HepG2 (cell line): ENCODE measurements around the gene OR2T27. TPM values are rescaled to one million over a fixed set of nuclear protein-coding genes. Genes with fewer than 3 reads are reported as not detected.

Experiments used
- ATAC-seq: fragments of 200-7000 bp; cut with Tn5 transposase; 3 replicates; pipeline ENCODE4 v1.9.1; 2020; ENCODE audit warnings: mild to moderate bottlenecking, moderate library complexity
- BruUV-seq: library from RNA; stranded (reverse); fragments of 400-500 nt; replicated peaks from 2 replicates; lab custom pipeline; 2021; lab: Mats Ljungman, UMichigan
- CTCF ChIA-PET: fragments of 300-600 bp; formaldehyde crosslinking; extraction: SDS; loops from one replicate; lab custom pipeline; 2021; ENCODE audit warnings: low total read pairs, inconsistent platforms, low intra/inter-chr PET ratio; lab: Yijun Ruan, JAX
- POLR2A ChIA-PET: fragments of 350-600 bp; sonication (Branson Sonifier 250); formaldehyde crosslinking; loops from one replicate; lab custom pipeline; 2020; ENCODE audit warnings: antibody characterized with exemption, inconsistent platforms; lab: Yijun Ruan, JAX
- DNase-seq: peaks from one replicate; pipeline ENCODE4 v3.0.0-alpha.2; 2015; ENCODE audit warnings: low spot score
- FAIRE-seq: peaks from 3 replicates; lab custom pipeline; 2011; peaks lifted over from hg19 to GRCh38; lab: Jason Lieb, UNC
- H2AFZ ChIP-seq: one replicate; pipeline ENCODE4 v1.6.1; 2011; ENCODE audit warnings: low read length, inconsistent platforms
- H3K27ac ChIP-seq: fragments of 300-600 bp; 3 replicates; pipeline ENCODE4 v1.8.0; 2011; ENCODE audit warnings: mixed run types, mild to moderate bottlenecking, mixed read lengths, low read length, inconsistent platforms; ENCODE audit not compliant: insufficient read depth; ENCODE audit errors: extremely low read length
- H3K27me3 ChIP-seq, 2 experiments: fragments of 200-600 bp in 1 of 2; 2 replicates in 1 of 2; 3 replicates in 1 of 2; pipeline versions ENCODE4 v1.6.0 to v1.8.0; 2011; ENCODE audit warnings: low read length in 2 of 2, mild to moderate bottlenecking in 2 of 2, moderate library complexity in 2 of 2, inconsistent platforms in 1 of 2; ENCODE audit not compliant: insufficient read depth in 2 of 2, control insufficient read depth in 1 of 2
- H3K36me3 ChIP-seq, 2 experiments: fragments of 200-600 bp in 1 of 2; replicated peaks in 1 of 2; 2 replicates in 1 of 2; 3 replicates in 1 of 2; pipeline versions ENCODE4 v1.5.1 to v1.8.0; 2011; ENCODE audit warnings: low read length in 2 of 2, inconsistent platforms in 1 of 2; ENCODE audit not compliant: insufficient read depth in 2 of 2, control insufficient read depth in 1 of 2
- H3K4me1 ChIP-seq: 2 replicates; pipeline ENCODE4 v1.5.1; 2012; ENCODE audit warnings: low read length, inconsistent platforms; ENCODE audit not compliant: insufficient read depth
- H3K4me2 ChIP-seq: 2 replicates; pipeline ENCODE4 v1.6.0; 2011; ENCODE audit warnings: low read depth, low read length, inconsistent platforms
- H3K4me3 ChIP-seq, 3 experiments: fragments of 200-600 bp in 1 of 3; sonication (generic), shearing (Covaris generic) in 1 of 3; replicated peaks in 1 of 3; 2 replicates each; pipeline ENCODE4 v1.5.1; 2011 to 2016; ENCODE audit warnings: low read length in 3 of 3, inconsistent platforms in 2 of 3, low read depth in 2 of 3, mild to moderate bottlenecking in 2 of 3, control low read depth in 1 of 3, mixed read lengths in 1 of 3; ENCODE audit not compliant: insufficient read depth in 1 of 3
- H3K79me2 ChIP-seq: one replicate; pipeline ENCODE4 v1.6.1; 2011; ENCODE audit warnings: low read length, inconsistent platforms; ENCODE audit not compliant: insufficient read depth
- H3K9ac ChIP-seq: 2 replicates; pipeline ENCODE4 v1.6.0; 2011; ENCODE audit warnings: mild to moderate bottlenecking, low read depth, low read length, inconsistent platforms; ENCODE audit not compliant: insufficient read depth
- H3K9me3 ChIP-seq: 2 replicates; pipeline ENCODE4 v1.5.1; 2012; ENCODE audit warnings: mild to moderate bottlenecking, low read length
- H4K20me1 ChIP-seq: 2 replicates; pipeline ENCODE4 v1.6.0; 2011; ENCODE audit warnings: inconsistent platforms, mild to moderate bottlenecking, low read length, moderate library complexity; ENCODE audit not compliant: insufficient read depth
- CC2D1A ChIP-seq: sonication (generic); formaldehyde crosslinking; IDR thresholded peaks from 2 replicates; pipeline ENCODE4 v1.8.1; 2023; ENCODE audit warnings: mild to moderate bottlenecking, missing genetic modification reagents
- ESRRA ChIP-seq: sonication (generic); formaldehyde crosslinking; IDR thresholded peaks from 2 replicates; pipeline ENCODE4 v1.5.1; 2020; ENCODE audit warnings: mild to moderate bottlenecking, low read depth, missing genetic modification reagents
- KDM2A ChIP-seq: sonication (generic); formaldehyde crosslinking; IDR thresholded peaks from 2 replicates; pipeline ENCODE4 v1.4.0; 2020; ENCODE audit warnings: low read depth, missing genetic modification reagents, borderline replicate concordance
- KDM4B ChIP-seq: sonication (generic); formaldehyde crosslinking; IDR thresholded peaks from 2 replicates; pipeline ENCODE4 v1.4.0; 2020; ENCODE audit warnings: missing genetic modification reagents
- NCOR1 ChIP-seq: fragments of 200-600 bp; sonication (generic); IDR thresholded peaks from 2 replicates; pipeline ENCODE4 v1.7.0; 2017; ENCODE audit warnings: antibody characterized with exemption, low read length, borderline replicate concordance
- PAWR ChIP-seq: sonication (generic); formaldehyde crosslinking; IDR thresholded peaks from 2 replicates; pipeline ENCODE4 v1.4.0; 2020; ENCODE audit warnings: missing genetic modification reagents, mild to moderate bottlenecking, borderline replicate concordance
- PCBP2 ChIP-seq: fragments of 200-400 bp; formaldehyde crosslinking; optimal IDR thresholded peaks from 2 replicates; pipeline ENCODE3; 2018; ENCODE audit warnings: low read length, low read depth; ENCODE audit not compliant: poor library complexity, severe bottlenecking
- POLR2A ChIP-seq, 2 experiments: IDR thresholded peaks; 2 replicates each; pipeline ENCODE4 v1.6.1; 2011; ENCODE audit warnings: low read depth in 2 of 2, low read length in 2 of 2, mild to moderate bottlenecking in 1 of 2, moderate library complexity in 1 of 2; ENCODE audit not compliant: insufficient read depth in 1 of 2
- SNAPC2 ChIP-seq: sonication (generic); formaldehyde crosslinking; IDR thresholded peaks from 2 replicates; pipeline ENCODE4 v1.8.1; 2022; ENCODE audit warnings: mild to moderate bottlenecking, missing genetic modification reagents
- SRF ChIP-seq: IDR thresholded peaks from 2 replicates; pipeline ENCODE4 v1.6.1; 2011; ENCODE audit warnings: mild to moderate bottlenecking, low read depth, low read length, moderate library complexity
- STAG1 ChIP-seq: sonication (generic); formaldehyde crosslinking; IDR thresholded peaks from 2 replicates; pipeline ENCODE4 v1.4.0; 2020; ENCODE audit warnings: missing genetic modification reagents
- ZNF260 ChIP-seq: sonication (generic); formaldehyde crosslinking; IDR thresholded peaks from 2 replicates; pipeline ENCODE4 v1.4.0; 2020; ENCODE audit warnings: missing genetic modification reagents, low read depth, mild to moderate bottlenecking, borderline replicate concordance
- ZNF264 ChIP-seq: sonication (generic); formaldehyde crosslinking; IDR thresholded peaks from 2 replicates; pipeline ENCODE4 v1.4.0; 2020; ENCODE audit warnings: missing genetic modification reagents
- ZNF282 ChIP-seq: fragments of 450-650 bp; IDR thresholded peaks from 2 replicates; pipeline ENCODE4 v1.6.1; 2018; ENCODE audit not compliant: partially characterized antibody
- ZNF546 ChIP-seq: sonication (generic); formaldehyde crosslinking; conservative IDR thresholded peaks from 2 replicates; pipeline ENCODE4 v1.8.1; 2023; ENCODE audit warnings: mild to moderate bottlenecking, missing genetic modification reagents
- ZNF644 ChIP-seq: IDR thresholded peaks from 2 replicates; pipeline ENCODE4 v1.6.1; 2016; ENCODE audit warnings: low read depth
- WGBS: methylation state at CpG from one replicate; pipeline ENCODE4 v1.1.6; 2017; ENCODE audit warnings: low lambda C conversion rate; 5-methylcytosine and 5-hydroxymethylcytosine counted together
- in situ Hi-C: cut with HindIII; loops from 2 replicates; pipeline ENCODE4 v1.10.0; 2017; ENCODE audit warnings: low pct_unique_long_range_greater_than_20kb; ENCODE audit not compliant: extremely low pct_ligation_motif_present
- intact Hi-C: fragments of 100-400 bp; cut with micrococcal nuclease; formaldehyde crosslinking; loops from one replicate; pipeline ENCODE4 v1.10.0; 2022; ENCODE audit not compliant: unreplicated experiment
- polyA plus RNA-seq, 8 experiments: library from polyadenylated mRNA; depleted of rRNA in 3 of 8; stranded (reverse) in 7 of 8; unstranded in 1 of 8; fragments of >200 nt; fragmentation: Illumina TruSeq in 4 of 8; extraction: Trizol in 4 of 8; gene quantifications; 2 replicates each; pipeline versions ENCODE4 v1.2.1 to v1.2.3, GENCODE V29; 2011 to 2016; ENCODE audit warnings: low read depth in 4 of 8, missing spikeins in 1 of 8, mixed read lengths in 1 of 8; ENCODE audit not compliant: insufficient read depth in 1 of 8
- total RNA-seq, 5 experiments: library from RNA; depleted of rRNA; stranded (reverse); fragments of >200 nt; fragmentation: Illumina TruSeq; extraction: Trizol; gene quantifications; 2 replicates each; pipeline ENCODE4 v1.2.3, GENCODE V29; 2016; ENCODE audit warnings: low read depth in 1 of 5
- TF ChIP-seq, protein P1 (sequence below): sonication (generic); formaldehyde crosslinking; IDR thresholded peaks from 2 replicates; pipeline ENCODE4 v1.8.0; 2022; ENCODE audit warnings: mild to moderate bottlenecking, missing genetic modification reagents; ENCODE audit not compliant: insufficient replicate concordance
- TF ChIP-seq, protein P2 (sequence below): sonication (generic); formaldehyde crosslinking; IDR thresholded peaks from 2 replicates; pipeline ENCODE4 v1.9.0; 2021; ENCODE audit warnings: missing genetic modification reagents, borderline replicate concordance

OR2T27 gene
- total and polyA plus RNA-seq, 2 of the 13 experiments (the other 11 are each of a cell fraction or from before 2014, with no cell fraction given) = not detected

DNA sequence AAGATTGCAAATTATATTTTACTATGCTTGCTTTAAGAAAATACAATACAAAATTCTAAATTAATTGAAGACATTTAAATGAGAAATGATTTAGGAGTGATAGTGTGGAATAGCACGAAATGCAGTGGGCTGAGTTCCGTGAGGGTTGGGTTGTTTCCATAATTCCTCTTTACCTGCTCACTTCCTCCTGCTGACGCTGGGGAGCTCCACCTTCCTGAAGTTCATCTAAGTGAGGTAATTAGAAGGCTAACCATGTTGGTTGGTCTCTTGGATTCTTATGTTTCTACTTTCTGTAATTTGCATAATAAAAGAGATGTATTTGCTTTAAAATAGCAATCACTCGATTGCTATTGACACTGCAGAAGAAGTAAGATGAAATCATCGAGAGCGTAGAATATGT, 42.6 kb upstream of the OR2T27 start (continued):
- TF ChIP-seq STAG1 (CRISPR knock-in tag) (peak; percentile 45), PAWR (CRISPR knock-in tag) (no peak), ZNF264 (CRISPR knock-in tag) (no peak), CC2D1A (CRISPR knock-in tag) (no peak), KDM2A (CRISPR knock-in tag) (no peak), ESRRA (CRISPR knock-in tag) (no peak)

DNA sequence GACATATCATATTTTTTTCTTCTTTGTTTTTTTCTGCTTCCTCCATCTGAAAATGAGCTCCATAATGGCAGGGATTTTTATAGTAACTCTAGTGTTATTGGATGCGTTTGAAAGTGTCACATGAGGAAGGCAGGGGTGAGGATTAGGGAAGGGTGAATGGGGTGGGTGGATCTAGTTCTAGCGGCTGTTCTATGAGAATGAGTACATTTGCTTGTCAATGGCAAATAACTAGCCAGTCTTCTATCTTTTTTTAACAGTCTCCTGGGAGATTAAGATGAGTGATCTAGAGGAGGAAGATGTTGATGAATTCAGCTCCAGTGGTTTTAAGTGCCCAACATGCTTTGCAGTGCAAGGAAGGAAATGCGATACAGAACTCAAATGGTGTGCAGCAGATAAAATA, 41.4 kb upstream of the OR2T27 start:
- Histone ChIP-seq H3K79me2 (no peaks in the 10 kb centered on the region), H3K9ac (no peak overlapping the region), H3K9me3 (no peaks in the 10 kb centered on the region), H3K27ac (no peak overlapping the region), H3K4me2 (no peak overlapping the region), H2AFZ (no peak overlapping the region), H4K20me1 (no peaks in the 10 kb centered on the region), H3K4me1 (no peaks in the 10 kb centered on the region), H3K36me3 (no peaks in the 10 kb centered on the region), H3K27me3 (no peaks in the 10 kb centered on the region), H3K4me3 (no peak overlapping the region)
- no peak for DNase-seq
- in situ Hi-C loops = loop anchor here (10.0 kb wide), 1 partner anchor 72 kb away; no protein-coding TSS in a partner anchor
- ChIA-PET CTCF (interaction anchor here (0.7 to 4.3 kb wide), 2 partner anchors 75 to 109 kb away, joined by 3 to 40 read pairs; no protein-coding TSS in a partner anchor), POLR2A (no interaction called here)
- WGBS = 32% methylated on average over 3 of the region's 3 CpGs
- ATAC-seq = no peak
- TF ChIP-seq ZNF546 (CRISPR knock-in tag) (no peak), POLR2A (IDR thresholded peaks at IDR 0.05; ENCODE audit: insufficient read depth in 1 of 2, low read depth in 2 of 2, low read length in 2 of 2) (no peak), SNAPC2 (CRISPR knock-in tag) (no peak), ZNF260 (CRISPR knock-in tag) (no peak), SRF (no peak), NCOR1 (no peak), ZNF644 (no peak), ZNF282 (no peak), PCBP2 (no peak), KDM4B (CRISPR knock-in tag) (no peak)
- TF ChIP-seq, protein P1, sequence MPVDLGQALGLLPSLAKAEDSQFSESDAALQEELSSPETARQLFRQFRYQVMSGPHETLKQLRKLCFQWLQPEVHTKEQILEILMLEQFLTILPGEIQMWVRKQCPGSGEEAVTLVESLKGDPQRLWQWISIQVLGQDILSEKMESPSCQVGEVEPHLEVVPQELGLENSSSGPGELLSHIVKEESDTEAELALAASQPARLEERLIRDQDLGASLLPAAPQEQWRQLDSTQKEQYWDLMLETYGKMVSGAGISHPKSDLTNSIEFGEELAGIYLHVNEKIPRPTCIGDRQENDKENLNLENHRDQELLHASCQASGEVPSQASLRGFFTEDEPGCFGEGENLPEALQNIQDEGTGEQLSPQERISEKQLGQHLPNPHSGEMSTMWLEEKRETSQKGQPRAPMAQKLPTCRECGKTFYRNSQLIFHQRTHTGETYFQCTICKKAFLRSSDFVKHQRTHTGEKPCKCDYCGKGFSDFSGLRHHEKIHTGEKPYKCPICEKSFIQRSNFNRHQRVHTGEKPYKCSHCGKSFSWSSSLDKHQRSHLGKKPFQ (CRISPR knock-in tag) = no peak
- TF ChIP-seq, protein P2, sequence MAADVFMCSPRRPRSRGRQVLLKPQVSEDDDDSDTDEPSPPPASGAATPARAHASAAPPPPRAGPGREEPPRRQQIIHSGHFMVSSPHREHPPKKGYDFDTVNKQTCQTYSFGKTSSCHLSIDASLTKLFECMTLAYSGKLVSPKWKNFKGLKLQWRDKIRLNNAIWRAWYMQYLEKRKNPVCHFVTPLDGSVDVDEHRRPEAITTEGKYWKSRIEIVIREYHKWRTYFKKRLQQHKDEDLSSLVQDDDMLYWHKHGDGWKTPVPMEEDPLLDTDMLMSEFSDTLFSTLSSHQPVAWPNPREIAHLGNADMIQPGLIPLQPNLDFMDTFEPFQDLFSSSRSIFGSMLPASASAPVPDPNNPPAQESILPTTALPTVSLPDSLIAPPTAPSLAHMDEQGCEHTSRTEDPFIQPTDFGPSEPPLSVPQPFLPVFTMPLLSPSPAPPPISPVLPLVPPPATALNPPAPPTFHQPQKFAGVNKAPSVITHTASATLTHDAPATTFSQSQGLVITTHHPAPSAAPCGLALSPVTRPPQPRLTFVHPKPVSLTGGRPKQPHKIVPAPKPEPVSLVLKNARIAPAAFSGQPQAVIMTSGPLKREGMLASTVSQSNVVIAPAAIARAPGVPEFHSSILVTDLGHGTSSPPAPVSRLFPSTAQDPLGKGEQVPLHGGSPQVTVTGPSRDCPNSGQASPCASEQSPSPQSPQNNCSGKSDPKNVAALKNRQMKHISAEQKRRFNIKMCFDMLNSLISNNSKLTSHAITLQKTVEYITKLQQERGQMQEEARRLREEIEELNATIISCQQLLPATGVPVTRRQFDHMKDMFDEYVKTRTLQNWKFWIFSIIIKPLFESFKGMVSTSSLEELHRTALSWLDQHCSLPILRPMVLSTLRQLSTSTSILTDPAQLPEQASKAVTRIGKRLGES (CRISPR knock-in tag) = no peak
- FAIRE-seq = no peak
- intact Hi-C loops = loop anchor here (1.0 to 5.0 kb wide), 3 partner anchors 96 to 142 kb away; partner anchors contain the start of gene ZNF672
- BruUV-seq = no TSS peak
